ENCODE results near the gene USP49. TPM values are rescaled to one million over a fixed set of nuclear protein-coding genes. Genes with fewer than 3 reads are reported as not detected.
"Not testable (repeated sequence)": the region's sequence is repeated elsewhere in the genome, so short reads cannot be mapped to it uniquely, and the experiment has no call there.

The USP49 gene
- total RNA-seq, 1 donor from 2014 or later: 2.2 TPM

GRCh38 chr6:41814629-41815028 is 80.5 kb downstream of the USP49 start:
- no peak for DNase-seq (ENCODE audit: low read depth)

DNA sequence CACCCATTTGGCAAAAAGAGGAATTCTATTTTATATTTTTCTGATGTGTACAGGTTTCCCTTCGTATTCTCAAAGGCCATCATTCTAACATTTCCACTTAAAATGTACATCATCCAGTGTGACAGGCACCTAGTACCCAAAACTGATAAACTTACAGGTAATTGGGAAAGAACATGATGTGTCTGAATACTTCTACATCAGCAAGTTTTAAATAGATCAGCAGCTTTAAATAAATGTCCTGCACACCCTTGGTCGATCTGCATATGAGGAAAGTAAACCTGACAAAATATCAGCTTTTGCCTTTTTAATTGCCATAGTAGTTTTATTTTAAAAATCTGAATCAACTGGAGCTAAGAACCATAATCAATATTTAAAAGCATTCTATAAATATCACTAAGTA is 81.2 kb downstream of the USP49 start:
- DNase-seq (ENCODE audit: low read depth): no peak

DNA sequence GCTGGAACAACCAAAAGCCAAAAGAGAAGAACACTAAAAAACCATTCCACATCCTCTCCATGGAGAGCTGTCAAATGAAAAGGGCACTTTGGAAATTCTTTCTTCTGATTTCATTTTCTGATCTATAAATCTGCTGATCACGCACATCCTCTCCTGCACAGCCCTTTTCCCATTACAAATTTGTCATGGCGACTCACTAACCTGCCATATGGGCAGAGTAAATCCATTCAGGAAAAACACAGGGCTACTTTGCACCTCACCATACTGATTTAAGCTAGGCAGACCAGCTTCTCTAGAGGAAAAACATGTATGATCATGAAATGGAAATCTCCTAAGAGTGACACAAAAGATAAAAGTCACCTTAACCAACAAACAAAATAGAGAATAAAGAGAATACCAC is 81.7 kb downstream of the USP49 start:
- DNase-seq (ENCODE audit: low read depth): no peak

DNA sequence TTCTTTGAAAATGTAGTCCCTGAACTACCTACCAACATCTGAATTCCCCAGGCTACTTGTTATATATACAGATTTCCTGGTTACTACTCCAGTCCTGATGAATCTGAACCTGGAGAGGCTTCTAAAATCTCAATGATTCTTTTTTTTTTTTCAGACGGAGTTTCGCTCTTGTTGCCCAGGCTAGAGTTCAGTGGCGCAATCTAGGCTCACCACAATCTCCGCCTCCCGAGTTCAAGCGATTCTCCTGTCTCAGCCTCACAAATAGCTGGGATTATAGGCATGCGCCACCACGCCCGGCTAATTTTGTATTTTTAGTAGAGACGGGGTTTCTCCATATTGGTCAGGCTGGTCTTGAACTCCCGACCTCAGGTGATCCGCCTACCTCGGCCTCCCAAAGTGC is 83.2 kb downstream of the USP49 start:
- not testable (repeated sequence) for DNase-seq (ENCODE audit: low read depth)

DNA sequence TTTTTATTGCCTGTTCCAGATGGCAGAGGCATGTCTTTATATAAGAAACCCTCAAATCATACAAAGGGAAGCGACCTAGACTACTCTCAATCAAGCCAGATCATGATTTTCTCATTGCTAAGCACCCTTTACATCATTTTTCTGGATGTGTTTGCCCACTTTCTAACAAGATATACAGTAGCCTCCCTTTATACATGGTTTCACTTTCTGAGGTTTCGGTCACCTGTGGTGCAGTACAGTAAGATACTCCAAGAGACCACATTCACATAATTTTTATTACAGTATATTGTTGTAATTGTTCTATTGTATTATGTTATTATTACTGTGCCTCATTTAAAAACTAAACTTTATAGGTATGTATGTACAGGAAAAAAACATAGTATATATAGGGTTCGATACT is 84.1 kb downstream of the USP49 start:
- no peak for DNase-seq (ENCODE audit: low read depth)

DNA sequence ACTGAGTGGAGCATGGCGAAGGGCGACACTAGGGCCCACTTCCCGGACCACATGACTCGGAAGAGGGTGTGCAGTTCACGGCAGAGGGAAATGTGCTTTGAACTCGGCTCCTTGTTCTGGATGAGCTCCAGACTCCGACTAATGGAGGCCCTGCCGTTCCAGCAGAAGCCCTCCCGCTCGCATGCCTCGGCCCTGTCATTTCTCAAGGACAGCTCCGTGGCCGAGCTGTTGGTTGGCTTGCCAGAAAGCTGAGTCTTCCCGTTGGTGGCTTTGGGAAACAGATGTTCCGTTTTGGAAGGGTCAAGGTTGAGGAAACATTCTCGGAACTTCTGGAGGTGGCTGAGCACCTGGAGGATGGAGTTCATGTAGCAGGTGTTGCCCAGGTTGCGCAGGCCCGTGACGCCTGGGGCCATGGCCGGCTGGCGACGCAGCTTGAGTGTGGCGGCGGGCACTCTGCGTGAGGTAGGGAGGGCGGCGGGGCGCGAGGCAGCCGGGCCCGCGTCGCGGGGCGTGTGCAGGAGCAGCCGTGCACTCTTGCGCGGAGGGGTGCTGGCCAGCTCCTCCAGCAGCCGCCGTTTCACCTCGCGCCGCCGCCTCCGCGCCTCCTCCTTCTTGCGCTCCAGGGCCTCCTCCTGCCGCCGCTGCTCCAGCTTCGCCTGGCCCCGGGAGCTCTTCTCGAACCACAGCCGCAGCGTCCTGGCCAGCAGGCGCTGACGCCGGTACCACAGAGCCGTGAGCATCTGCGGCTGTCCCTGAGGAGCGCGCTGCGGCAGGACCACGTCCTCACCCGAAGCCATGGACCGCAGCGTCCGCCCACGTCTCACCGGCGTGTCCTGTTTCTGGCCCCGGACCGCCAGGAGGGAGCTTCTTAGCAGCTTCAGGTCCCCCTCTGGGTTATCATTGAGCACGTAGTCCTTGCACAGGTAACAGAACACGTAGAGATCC is 89.1 kb downstream of the USP49 start:
- no peak for DNase-seq (ENCODE audit: low read depth)

DNA sequence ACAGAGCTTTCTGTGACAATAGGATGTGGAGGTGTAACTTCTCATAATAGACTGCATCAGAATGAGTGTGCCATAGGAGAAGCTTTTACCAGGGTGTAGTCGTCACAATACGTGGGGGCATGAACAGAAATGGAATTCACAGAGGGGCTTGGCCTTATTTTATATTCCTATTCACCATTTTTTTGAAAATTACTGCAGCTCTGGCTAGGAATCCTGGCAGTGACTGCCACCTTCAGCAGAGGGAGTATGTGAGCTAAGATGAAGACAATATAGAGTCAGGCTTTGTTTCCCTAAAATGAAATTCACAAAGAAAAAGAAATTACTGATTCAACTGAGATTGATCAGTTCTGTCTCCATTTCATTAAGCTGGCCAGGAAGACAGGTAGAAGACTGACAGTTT is 93.8 kb downstream of the USP49 start:
- DNase-seq (ENCODE audit: low read depth): peak; percentile 29

DNA sequence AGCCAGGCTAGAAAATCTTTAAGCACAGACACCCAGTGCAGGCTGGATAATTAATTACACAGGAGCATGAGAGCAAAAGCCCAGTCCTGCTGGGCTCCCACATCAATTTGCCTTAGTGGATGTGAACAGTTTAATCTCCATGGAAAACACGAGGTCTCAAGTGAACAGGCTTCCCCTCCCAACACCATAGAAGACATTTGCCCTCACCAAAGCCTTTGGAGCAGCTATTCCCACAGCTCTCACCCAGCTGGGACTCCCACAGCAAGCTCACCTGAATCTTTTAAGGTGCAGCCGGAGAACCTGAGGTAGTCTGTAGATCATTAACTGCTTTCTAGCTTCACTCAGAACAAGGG is 95.6 kb downstream of the USP49 start:
- no peak for DNase-seq (ENCODE audit: low read depth)

DNA sequence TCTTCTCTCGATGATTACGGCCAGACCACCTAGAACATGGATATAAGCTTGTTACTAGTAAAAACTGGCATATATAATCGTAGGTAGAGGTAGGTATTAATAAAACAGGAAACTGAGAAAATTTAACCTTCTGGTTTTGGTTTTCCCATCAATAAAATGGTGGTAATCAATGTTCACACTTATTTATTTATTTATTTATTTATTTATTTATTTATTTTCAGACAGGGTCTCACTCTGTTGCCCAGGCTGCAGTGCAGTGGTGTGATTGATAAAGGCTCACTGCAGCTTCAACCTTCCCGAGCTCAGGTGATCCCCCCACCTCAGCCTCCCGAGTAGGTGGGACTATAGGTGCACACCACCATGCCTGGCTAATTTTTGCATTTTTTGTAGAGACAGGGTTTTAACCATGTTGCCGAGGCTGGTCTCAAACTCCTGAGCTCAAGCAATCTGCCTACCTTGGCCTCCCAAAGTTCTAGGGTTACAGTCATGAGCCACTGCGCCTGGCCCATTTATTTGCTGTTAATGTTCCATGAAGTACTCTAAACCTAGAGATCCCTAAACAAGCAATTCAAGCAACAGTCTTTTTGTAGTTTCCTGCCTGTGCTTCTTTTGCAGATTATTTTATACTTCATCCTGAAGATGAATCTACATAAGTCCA is 96.1 kb downstream of the USP49 start:
- no peak for DNase-seq (ENCODE audit: low read depth)

DNA sequence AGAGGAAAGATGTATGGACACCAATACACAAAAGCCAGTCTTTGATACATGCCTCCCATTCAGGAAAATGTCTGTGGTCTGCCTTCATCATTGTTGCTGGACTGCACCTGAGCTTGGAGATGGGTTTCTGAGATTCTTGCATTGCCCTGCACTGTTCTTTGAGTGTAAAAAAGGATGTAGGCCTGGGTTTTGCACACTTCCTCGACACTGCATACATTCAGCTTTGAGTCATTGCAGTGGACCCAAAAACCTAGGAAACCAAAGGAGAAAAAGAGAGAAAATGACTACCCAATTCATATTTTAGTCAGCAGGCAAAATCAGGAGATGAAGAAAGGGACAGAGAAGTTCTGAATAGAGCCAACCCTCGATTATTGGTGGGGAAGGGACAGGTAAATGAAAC is 98.7 kb downstream of the USP49 start:
- no peak for DNase-seq (ENCODE audit: low read depth)

GRCh38 chr6:41791984-41792383 is 103.2 kb downstream of the USP49 start:
- no peak for DNase-seq (ENCODE audit: low read depth)

- no peak for DNase-seq (ENCODE audit: low read depth)
These were observed 103.9 kb downstream of the USP49 start for GRCh38 chr6:41791305-41791704.

- DNase-seq (ENCODE audit: low read depth): no peak
These were observed 105.1 kb downstream of the USP49 start for GRCh38 chr6:41790045-41790444.

DNA sequence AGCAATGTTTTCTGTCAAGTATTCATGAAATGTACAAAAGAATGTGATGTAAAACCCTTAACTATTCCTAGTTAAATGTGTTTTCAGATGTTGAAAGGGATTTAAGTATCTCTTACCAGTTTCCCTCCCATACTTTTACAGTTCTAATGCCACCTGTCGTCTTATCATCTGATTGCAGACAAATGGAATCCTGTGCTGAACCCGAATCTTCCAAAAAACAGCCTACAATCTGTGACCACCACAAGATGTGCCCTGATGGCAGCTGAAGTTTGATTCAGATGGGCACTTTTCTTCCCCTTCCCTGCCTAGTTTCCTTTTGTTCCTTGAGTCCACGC is 105.8 kb downstream of the USP49 start:
- no peak for DNase-seq (ENCODE audit: low read depth)

DNA sequence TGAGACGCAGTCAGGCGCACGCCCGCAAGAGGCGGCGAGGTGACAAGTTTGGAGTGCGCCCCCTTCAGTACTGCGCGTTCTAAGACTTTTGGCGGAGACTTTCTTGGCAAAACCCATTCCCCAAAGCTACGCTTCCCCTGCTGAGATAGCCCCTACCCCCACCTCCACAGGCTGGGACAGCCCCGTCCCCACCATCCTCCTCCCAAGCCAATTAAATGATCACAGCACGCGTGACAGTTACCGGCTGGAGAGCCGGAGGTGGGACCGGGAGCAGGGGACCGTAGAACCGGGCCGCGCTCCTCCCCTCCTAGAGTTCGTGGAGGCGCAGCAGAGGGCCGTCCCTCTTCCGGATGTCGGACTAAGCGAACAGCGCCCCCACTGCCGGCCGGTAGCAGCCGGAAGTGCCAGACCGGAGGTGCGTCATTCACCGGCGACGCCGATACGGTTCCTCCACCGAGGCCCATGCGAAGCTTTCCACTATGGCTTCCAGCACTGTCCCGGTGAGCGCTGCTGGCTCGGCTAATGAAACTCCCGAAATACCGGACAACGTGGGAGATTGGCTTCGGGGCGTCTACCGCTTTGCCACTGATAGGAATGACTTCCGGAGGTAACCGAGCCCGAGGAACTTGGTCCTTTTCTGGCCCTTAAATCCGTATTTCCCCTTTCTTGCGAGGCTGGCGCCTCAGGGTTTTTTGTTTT is 107.8 kb downstream of the USP49 start, which contains the start of gene TOMM6:
Gene TOMM6, plus strand, starts transcription at position 476 of the 699 bp plus-strand sequence. Its CDS starts 4 bp downstream, at position 480.
- DNase-seq (ENCODE audit: low read depth): peak; percentile 95

- DNase-seq (ENCODE audit: low read depth): peak; percentile 85
These were observed 108.5 kb downstream of the USP49 start for GRCh38 chr6:41786451-41787218.

DNA sequence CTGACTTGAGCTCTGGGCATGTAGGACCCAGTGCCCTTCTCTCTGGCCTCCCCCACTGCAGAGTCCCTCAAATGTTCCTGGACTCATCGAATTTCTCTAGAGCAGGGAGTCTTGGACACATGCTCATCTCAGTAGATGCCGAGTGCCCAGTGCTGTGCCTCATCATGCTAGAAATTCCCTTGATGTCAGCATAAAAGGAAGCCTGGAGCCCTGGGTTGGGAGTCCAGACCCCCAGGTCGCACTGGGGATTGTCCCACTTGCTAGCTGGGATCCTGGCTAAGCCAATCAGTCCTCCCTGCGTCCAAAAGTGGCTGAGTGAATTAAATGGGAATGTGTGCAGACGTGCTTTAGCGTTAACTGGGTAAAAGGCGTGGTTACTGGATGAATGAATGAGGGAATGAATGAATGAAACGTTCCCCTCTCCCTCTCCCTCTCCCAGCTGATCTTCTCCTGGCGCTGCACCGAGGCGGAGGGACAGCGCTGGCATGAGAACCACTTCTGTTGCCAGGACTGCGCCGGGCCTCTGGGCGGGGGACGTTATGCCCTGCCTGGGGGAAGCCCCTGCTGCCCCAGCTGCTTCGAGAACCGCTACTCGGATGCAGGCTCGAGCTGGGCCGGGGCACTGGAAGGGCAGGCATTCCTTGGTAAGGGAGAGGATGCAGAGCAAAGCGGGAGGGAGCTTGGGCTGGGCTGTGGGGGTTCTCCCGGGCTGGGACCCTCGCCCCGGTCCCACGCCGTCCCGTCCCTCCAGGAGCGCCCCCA is 109.3 kb downstream of the USP49 start:
- peak; percentile 35 for DNase-seq (ENCODE audit: low read depth)

GRCh38 chr6:41785254-41785653 is 109.9 kb downstream of the USP49 start:
- DNase-seq (ENCODE audit: low read depth): no peak

DNA sequence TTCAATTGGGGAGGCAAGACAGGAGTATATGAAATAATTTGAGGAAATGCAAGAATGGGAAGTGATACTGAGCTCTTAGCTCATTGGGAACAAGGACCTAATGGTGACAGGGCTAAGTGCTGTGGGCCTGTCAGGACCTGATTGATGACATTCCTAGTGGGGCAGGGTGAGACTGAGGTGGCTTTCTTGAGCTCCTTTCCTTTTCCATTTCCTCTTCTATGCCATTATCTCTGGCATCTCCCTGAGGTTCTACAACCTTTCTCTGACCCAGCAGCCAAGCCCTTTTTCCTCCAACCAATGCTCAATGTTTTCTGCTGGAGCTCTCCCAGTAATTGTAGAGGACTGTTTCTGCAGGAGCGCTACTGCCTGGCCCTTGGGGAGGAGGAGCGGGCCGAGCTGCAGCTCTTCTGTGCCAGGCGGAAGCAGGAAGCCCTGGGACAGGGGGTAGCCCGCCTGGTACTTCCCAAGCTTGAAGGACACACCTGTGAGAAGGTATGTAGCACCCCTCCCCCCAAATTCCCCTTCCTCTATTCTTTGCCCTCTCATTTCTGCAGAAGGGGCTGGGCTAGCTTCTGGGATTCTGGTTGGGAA is 110.5 kb downstream of the USP49 start:
- DNase-seq (ENCODE audit: low read depth): no peak

- DNase-seq (ENCODE audit: low read depth): no peak
These were observed 111.9 kb downstream of the USP49 start for GRCh38 chr6:41783106-41783780.

All from myocyte (in vitro differentiated cells).